GM23338 (cell line): ENCODE data around the gene GHRH. TPM values are rescaled to one million over a fixed set of nuclear protein-coding genes. Genes with fewer than 3 reads are reported as not detected.

Source experiments
- ATAC-seq: fragments of 200-7000 bp; cut with Tn5 transposase; 3 replicates; pipeline ENCODE4 v1.9.1; 2020
- DNase-seq: peaks from one replicate; pipeline ENCODE4 v3.0.0-alpha.2; 2015; ENCODE audit warnings: low spot score
- H2AFZ ChIP-seq: fragments of 200-600 bp; sonication (generic); 2 replicates; pipeline ENCODE4 v1.8.0; 2016; ENCODE audit warnings: antibody characterized with exemption, mild to moderate bottlenecking, moderate library complexity
- H3F3A ChIP-seq: fragments of 200-600 bp; sonication (generic); replicated peaks from 2 replicates; pipeline ENCODE4 v1.8.0; 2017; ENCODE audit warnings: antibody characterized with exemption, mixed run types, low read depth
- H3K27ac ChIP-seq: fragments of 200-600 bp; sonication (generic); 2 replicates; pipeline ENCODE4 v1.6.1; 2016; ENCODE audit warnings: low read depth
- H3K27me3 ChIP-seq: fragments of 200-600 bp; sonication (generic); 2 replicates; pipeline ENCODE4 v1.8.0; 2016; ENCODE audit warnings: mild to moderate bottlenecking, mixed run types, moderate library complexity; ENCODE audit not compliant: insufficient read depth
- H3K36me3 ChIP-seq: fragments of 200-600 bp; sonication (generic); 2 replicates; pipeline ENCODE4 v1.8.0; 2016; ENCODE audit warnings: mild to moderate bottlenecking; ENCODE audit not compliant: insufficient read depth
- H3K4me1 ChIP-seq: fragments of 200-600 bp; sonication (generic); 2 replicates; pipeline ENCODE4 v1.8.0; 2016; ENCODE audit warnings: mild to moderate bottlenecking, moderate library complexity; ENCODE audit not compliant: insufficient read depth
- H3K4me2 ChIP-seq: fragments of 200-600 bp; sonication (generic); 2 replicates; pipeline ENCODE4 v1.7.1; 2017; ENCODE audit warnings: mixed run types
- H3K4me3 ChIP-seq: fragments of 200-600 bp; sonication (generic); 2 replicates; pipeline ENCODE4 v1.6.1; 2016; ENCODE audit warnings: mixed run types
- H3K79me2 ChIP-seq: fragments of 200-600 bp; sonication (generic); replicated peaks from 2 replicates; pipeline ENCODE4 v1.8.0; 2017; ENCODE audit warnings: mild to moderate bottlenecking; ENCODE audit not compliant: insufficient read depth
- H3K9me2 ChIP-seq: fragments of 200-600 bp; sonication (generic); 2 replicates; pipeline ENCODE4 v1.8.0; 2017; ENCODE audit not compliant: insufficient read depth
- H4K20me1 ChIP-seq: fragments of 200-600 bp; sonication (generic); replicated peaks from 2 replicates; pipeline ENCODE4 v1.8.0; 2017; ENCODE audit warnings: mild to moderate bottlenecking; ENCODE audit not compliant: insufficient read depth
- H3K27ac Mint-ChIP-seq: 2 replicates; pipeline ENCODE4 v1.8.0; 2020; ENCODE audit warnings: inconsistent platforms, mild to moderate bottlenecking, moderate library complexity, mixed read lengths
- H3K27me3 Mint-ChIP-seq: 3 replicates; pipeline ENCODE4 v1.8.0; 2022; ENCODE audit warnings: low read depth, mild to moderate bottlenecking, moderate library complexity, mixed read lengths, inconsistent platforms; ENCODE audit not compliant: insufficient read depth, poor library complexity
- H3K36me3 Mint-ChIP-seq: 3 replicates; pipeline ENCODE4 v1.8.0; 2021; ENCODE audit warnings: low read depth, mild to moderate bottlenecking, inconsistent platforms, moderate library complexity, mixed read lengths
- H3K4me1 Mint-ChIP-seq: 3 replicates; pipeline ENCODE4 v1.8.0; 2020; ENCODE audit warnings: mild to moderate bottlenecking, inconsistent platforms, mixed read lengths
- H3K4me3 Mint-ChIP-seq: 3 replicates; pipeline ENCODE4 v1.8.0; 2021; ENCODE audit warnings: moderate library complexity, mild to moderate bottlenecking, inconsistent platforms, mixed read lengths
- H3K9me3 Mint-ChIP-seq: 3 replicates; pipeline ENCODE4 v1.8.0; 2020; ENCODE audit warnings: moderate library complexity, mild to moderate bottlenecking, inconsistent platforms, mixed read lengths
- EZH2 ChIP-seq: fragments of 200-600 bp; sonication (generic); IDR thresholded peaks from one replicate; pipeline ENCODE4 v1.8.0; 2017; ENCODE audit warnings: antibody characterized with exemption, mild to moderate bottlenecking, low read depth; ENCODE audit not compliant: unreplicated experiment
- NANOG ChIP-seq: IDR thresholded peaks from 2 replicates; pipeline ENCODE4 v1.6.1; 2016; ENCODE audit warnings: antibody characterized with exemption, borderline replicate concordance
- POLR2AphosphoS5 ChIP-seq: IDR thresholded peaks from 2 replicates; pipeline ENCODE4 v1.6.1; 2016; ENCODE audit warnings: antibody characterized with exemption, low read depth
- ZNF331 ChIP-seq: fragments of 250-450 bp; sonication (Bioruptor Pico); IDR thresholded peaks from 2 replicates; pipeline ENCODE4 v1.5.0; 2020; ENCODE audit warnings: low read depth, mild to moderate bottlenecking, moderate library complexity
- ZNF462 ChIP-seq: fragments of 250-450 bp; sonication (Bioruptor Pico); IDR thresholded peaks from 2 replicates; pipeline ENCODE4 v1.5.0; 2020; ENCODE audit warnings: mild to moderate bottlenecking, moderate library complexity
- polyA plus RNA-seq: library from polyadenylated mRNA; unstranded; fragments of >200 nt; fragmentation: Nextera tagmentation; extraction: Ambion mirVana; gene quantifications from 2 replicates; pipeline ENCODE4 v1.2.1, GENCODE V29; 2016
- total RNA-seq: library from RNA; depleted of rRNA; stranded (reverse); fragments of >200 nt; shearing (Covaris generic); gene quantifications from 2 replicates; pipeline ENCODE4 v1.2.3, GENCODE V29; 2014

The GHRH gene
- total and polyA plus RNA-seq, 2 experiments from 2014 or later = 0.40 TPM; not detected in 1

GRCh38 chr20:37298190-37298939 is 36.8 kb upstream of the GHRH start:
- no peak overlapping the region for H3K27ac ChIP-seq
- peaks cover 7% of the 10 kb centered on the region; the same call in 1 of the 2 replicates for H4K20me1 ChIP-seq
- no peaks in the 10 kb centered on the region for H3K36me3 ChIP-seq
- peaks cover 7% of the 10 kb centered on the region; the same call in 1 of the 2 replicates for H3K4me1 ChIP-seq
- Mint-ChIP-seq H3K4me3 (no peak overlapping the region), H3K27ac (no peak overlapping the region), H3K4me1 (peaks cover 13% of the 10 kb centered on the region), H3K36me3 (peaks cover 37% of the 10 kb centered on the region), H3K9me3 (peaks cover 5% of the 10 kb centered on the region), H3K27me3 (no peaks in the 10 kb centered on the region)
- no peak overlapping the region for H3K4me2 ChIP-seq
- TF ChIP-seq NANOG (no peak), ZNF462 (no peak), POLR2AphosphoS5 (no peak), ZNF331 (no peak), EZH2 (no peak)
- H3K4me3 ChIP-seq = no peak overlapping the region
- no peaks in the 10 kb centered on the region for H3K27me3 ChIP-seq
- no peak for ATAC-seq
- 0 out of 2 replicates have a peak, but pooled peaks cover 7% of the 10 kb centered on the region for H3F3A ChIP-seq
- H2AFZ ChIP-seq = no peak overlapping the region
- H3K79me2 ChIP-seq = peaks cover 50% of the 10 kb centered on the region
- no peak for DNase-seq
- no peaks in the 10 kb centered on the region for H3K9me2 ChIP-seq
